ENCODE data around the gene ARL16.

DNA sequence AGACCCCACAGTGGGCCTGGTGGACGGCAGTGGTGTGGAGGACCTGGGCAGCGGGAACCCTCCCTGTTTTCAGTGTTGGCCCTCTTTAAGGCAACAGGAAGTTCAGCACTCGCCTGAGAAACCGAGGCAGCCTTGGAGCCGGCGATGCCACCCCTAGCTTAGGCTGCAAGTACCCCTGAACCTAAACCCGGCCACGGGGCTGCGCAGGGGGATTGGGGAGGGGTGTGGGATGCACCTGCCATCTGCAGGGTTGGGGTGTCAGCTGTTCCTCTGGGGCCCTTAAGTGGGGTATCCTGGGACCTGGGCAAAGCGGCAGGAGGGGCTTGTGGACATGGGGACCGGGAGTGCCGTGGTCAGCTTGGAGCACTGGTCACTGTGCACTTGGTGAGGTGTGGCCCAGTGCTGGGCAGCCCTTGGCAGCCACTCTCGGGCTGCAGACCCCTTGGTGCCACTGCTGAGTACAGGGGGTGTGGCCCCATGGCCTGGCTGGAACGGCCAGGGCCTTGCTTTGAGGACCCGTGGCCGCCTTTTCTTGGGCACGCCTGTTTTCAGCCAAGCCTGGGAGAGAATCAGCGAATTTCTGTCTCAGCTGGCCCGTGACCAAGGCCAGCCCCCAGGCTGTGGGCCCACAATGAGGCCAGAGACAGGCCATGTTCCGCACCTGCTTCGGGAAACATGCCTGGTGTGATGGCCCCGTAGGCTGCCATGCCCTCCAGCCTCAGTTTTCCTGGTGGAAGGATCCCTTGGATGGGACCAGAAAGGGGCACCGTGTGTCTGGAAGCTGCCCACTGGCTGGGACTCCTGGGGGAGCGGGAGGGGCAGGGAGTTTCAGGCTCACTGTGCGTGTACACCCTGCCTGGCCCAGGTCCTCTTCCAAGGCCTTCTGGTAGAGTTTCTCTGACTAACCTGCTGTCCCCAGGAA, 24.4 kb upstream of the ARL16 start:
- TF ChIP-seq, protein P1, sequence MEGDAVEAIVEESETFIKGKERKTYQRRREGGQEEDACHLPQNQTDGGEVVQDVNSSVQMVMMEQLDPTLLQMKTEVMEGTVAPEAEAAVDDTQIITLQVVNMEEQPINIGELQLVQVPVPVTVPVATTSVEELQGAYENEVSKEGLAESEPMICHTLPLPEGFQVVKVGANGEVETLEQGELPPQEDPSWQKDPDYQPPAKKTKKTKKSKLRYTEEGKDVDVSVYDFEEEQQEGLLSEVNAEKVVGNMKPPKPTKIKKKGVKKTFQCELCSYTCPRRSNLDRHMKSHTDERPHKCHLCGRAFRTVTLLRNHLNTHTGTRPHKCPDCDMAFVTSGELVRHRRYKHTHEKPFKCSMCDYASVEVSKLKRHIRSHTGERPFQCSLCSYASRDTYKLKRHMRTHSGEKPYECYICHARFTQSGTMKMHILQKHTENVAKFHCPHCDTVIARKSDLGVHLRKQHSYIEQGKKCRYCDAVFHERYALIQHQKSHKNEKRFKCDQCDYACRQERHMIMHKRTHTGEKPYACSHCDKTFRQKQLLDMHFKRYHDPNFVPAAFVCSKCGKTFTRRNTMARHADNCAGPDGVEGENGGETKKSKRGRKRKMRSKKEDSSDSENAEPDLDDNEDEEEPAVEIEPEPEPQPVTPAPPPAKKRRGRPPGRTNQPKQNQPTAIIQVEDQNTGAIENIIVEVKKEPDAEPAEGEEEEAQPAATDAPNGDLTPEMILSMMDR (IDR thresholded peaks at IDR 0.05; ENCODE audit: insufficient read depth, low read depth, low read length), result no peak
- TF ChIP-seq EZH2 (IDR thresholded peaks at IDR 0.05; ENCODE audit: insufficient read depth, low read length), result no peak

Data from astrocyte (in vitro differentiated cells and primary cell).